ENCODE data around the gene AMBRA1.
A peak's percentile ranks its signal among the peaks of the same experiment; 100 is the strongest.

The AMBRA1 gene

GRCh38 chr11:46393231-46393616 lies 200.6 kb downstream of the AMBRA1 start:
- no peak for DNase-seq
- peaks cover 11% of the 10 kb centered on the region for H3K36me3 Mint-ChIP-seq (ENCODE audit: low read depth)
- H3K4me1 Mint-ChIP-seq = peaks cover 21% of the 10 kb centered on the region
- H3K27ac Mint-ChIP-seq = no peak overlapping the region
- H3K9me3 Mint-ChIP-seq = no peaks in the 10 kb centered on the region
- peak overlapping the region; percentile 82 for H3K4me3 Mint-ChIP-seq
- TF ChIP-seq CTCF (IDR thresholded peaks at IDR 0.05) = no peak
- peaks cover 50% of the 10 kb centered on the region for H3K27me3 Mint-ChIP-seq (ENCODE audit: low read depth, poor library complexity)

GRCh38 chr11:46392421-46393230 lies 201.2 kb downstream of the AMBRA1 start:
- peak; percentile 96 for DNase-seq
- TF ChIP-seq CTCF (IDR thresholded peaks at IDR 0.05) = no peak
- Mint-ChIP-seq H3K4me3 (peak overlapping the region; percentile 82), H3K4me1 (peaks cover 27% of the 10 kb centered on the region), H3K27me3 (ENCODE audit: low read depth, poor library complexity) (peaks cover 56% of the 10 kb centered on the region), H3K9me3 (no peaks in the 10 kb centered on the region), H3K36me3 (ENCODE audit: low read depth) (peaks cover 8% of the 10 kb centered on the region), H3K27ac (no peak overlapping the region)

GRCh38 chr11:46391578-46392420 lies 202.0 kb downstream of the AMBRA1 start, which contains the start of gene CHRM4:
Gene CHRM4 (minus strand): TSS chr11:46391776. CDS start chr11:46386557, 5,219 bp downstream.
- H3K27me3 Mint-ChIP-seq (ENCODE audit: low read depth, poor library complexity) = peaks cover 64% of the 10 kb centered on the region
- peaks cover 34% of the 10 kb centered on the region for H3K4me1 Mint-ChIP-seq
- no peak within 1 kb of the TSS for H3K27ac Mint-ChIP-seq
- H3K36me3 Mint-ChIP-seq (ENCODE audit: low read depth) = peaks cover under 1% of the 10 kb centered on the region
- H3K9me3 Mint-ChIP-seq = no peaks in the 10 kb centered on the region
- H3K4me3 Mint-ChIP-seq = peak within 1 kb of the TSS; percentile 82
- peak; percentile 18 for TF ChIP-seq CTCF (IDR thresholded peaks at IDR 0.05)
- peak; percentile 69 for DNase-seq

- Mint-ChIP-seq H3K9me3 (no peaks in the 10 kb centered on the region), H3K27me3 (ENCODE audit: low read depth, poor library complexity) (peaks cover 70% of the 10 kb centered on the region), H3K4me1 (peaks cover 40% of the 10 kb centered on the region), H3K36me3 (ENCODE audit: low read depth) (no peaks in the 10 kb centered on the region), H3K27ac (no peak overlapping the region), H3K4me3 (no peak overlapping the region)
- TF ChIP-seq CTCF (IDR thresholded peaks at IDR 0.05) = no peak
- DNase-seq = no peak
Measured at GRCh38 chr11:46391186-46391577, 202.6 kb downstream of the AMBRA1 start.

- no peak for DNase-seq
- H3K27me3 Mint-ChIP-seq (ENCODE audit: low read depth, poor library complexity) = peaks cover 76% of the 10 kb centered on the region
- no peaks in the 10 kb centered on the region for H3K9me3 Mint-ChIP-seq
- peak overlapping the region; percentile 60 for H3K4me3 Mint-ChIP-seq
- H3K4me1 Mint-ChIP-seq = peaks cover 44% of the 10 kb centered on the region
- no peak overlapping the region for H3K27ac Mint-ChIP-seq
- no peak for TF ChIP-seq CTCF (IDR thresholded peaks at IDR 0.05)
- H3K36me3 Mint-ChIP-seq (ENCODE audit: low read depth) = peaks cover 6% of the 10 kb centered on the region
Measured at GRCh38 chr11:46390331-46391171, 203.3 kb downstream of the AMBRA1 start.

Measured in nephron progenitor cell (in vitro differentiated cells).